Measurements from ENCODE around the gene PYHIN1. TPM values are rescaled to one million over a fixed set of nuclear protein-coding genes. Genes with fewer than 3 reads are reported as not detected.

PYHIN1 gene
- total RNA-seq (2014; rRNA removed; shearing (Covaris generic)) = not detected in 2 replicates

GRCh38 chr1:158931055-158931737 is at the start of gene PYHIN1:
Gene PYHIN1, plus strand, starts transcription at chr1:158931552. Its CDS starts 5,359 bp downstream, at chr1:158936911.
- no peak for DNase-seq (ENCODE audit: low read depth)

- DNase-seq (ENCODE audit: low read depth) = no peak
Measured at GRCh38 chr1:158893654-158894053, 37.7 kb upstream of the PYHIN1 start.

- DNase-seq (ENCODE audit: low read depth) = no peak
Measured at GRCh38 chr1:158898722-158899121, 32.6 kb upstream of the PYHIN1 start.

DNA sequence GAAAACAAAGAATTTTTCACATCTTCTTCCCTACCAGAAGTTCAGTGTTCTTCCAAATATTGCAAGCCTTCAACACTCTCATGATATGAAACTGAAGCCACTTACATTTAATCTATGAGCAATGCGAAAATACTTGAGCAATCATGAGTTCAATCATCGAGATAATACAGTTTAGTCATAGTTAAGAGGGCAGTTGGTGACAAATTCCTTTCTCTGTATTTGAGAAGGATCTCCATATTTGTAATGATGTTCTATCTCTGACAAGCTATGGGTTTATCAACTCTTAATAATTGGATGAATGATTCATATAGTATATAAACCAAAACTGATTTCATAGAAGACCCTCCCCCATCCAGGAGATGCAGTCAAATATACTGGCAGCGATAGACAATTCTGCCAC is 29.7 kb upstream of the PYHIN1 start:
- DNase-seq (ENCODE audit: low read depth) = no peak

GRCh38 chr1:158916085-158916484 is 15.3 kb upstream of the PYHIN1 start:
- no peak for DNase-seq (ENCODE audit: low read depth)

DNA sequence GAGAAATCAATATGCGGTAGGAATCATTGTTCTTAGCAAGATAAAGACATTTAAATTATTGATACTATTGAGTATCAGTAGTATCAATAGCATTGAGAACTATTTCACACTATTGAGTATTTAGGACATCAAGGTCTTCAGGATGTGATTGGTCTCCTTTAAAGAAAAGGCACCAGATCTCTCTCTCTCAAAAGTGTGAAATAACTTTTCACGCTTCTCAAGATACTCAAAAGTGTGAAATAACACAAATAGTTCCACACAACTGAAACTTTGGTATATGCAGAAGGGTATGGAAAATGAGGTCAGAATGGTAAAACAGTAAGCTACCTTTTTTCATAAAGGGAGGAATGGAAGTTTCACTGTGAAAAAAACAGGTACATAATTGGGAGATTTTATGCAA is 6.7 kb upstream of the PYHIN1 start:
- DNase-seq (ENCODE audit: low read depth) = no peak

- no peak for DNase-seq (ENCODE audit: low read depth)
Measured at GRCh38 chr1:158930504-158930903, 848 bp upstream of the PYHIN1 start.

GRCh38 chr1:158932171-158932570 is 819 bp downstream of the PYHIN1 start:
- no peak for DNase-seq (ENCODE audit: low read depth)

- DNase-seq (ENCODE audit: low read depth) = no peak
Measured at GRCh38 chr1:158933621-158934020, 2.3 kb downstream of the PYHIN1 start.

DNA sequence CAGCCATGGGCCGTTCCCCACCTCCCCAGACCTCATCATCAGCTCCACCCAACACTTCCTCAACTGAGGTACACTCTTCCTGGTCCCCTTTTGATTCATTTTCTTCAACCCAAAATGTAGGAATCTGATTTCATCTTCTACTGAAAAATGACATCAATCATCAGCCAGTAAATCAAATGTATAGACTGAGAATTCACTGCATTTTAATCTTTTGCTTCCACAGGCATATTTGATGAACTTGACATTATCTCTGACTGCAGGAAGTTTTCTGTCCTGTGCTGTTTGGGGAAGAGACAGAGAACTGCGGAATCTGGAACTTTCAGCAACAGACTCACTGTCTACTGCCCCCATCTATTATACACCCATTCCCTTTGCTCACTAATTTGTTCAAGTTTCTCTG is 7.8 kb downstream of the PYHIN1 start:
- DNase-seq (ENCODE audit: low read depth) = no peak

GRCh38 chr1:158941317-158941716 is 10.0 kb downstream of the PYHIN1 start:
- DNase-seq (ENCODE audit: low read depth) = no peak

- DNase-seq (ENCODE audit: low read depth) = no peak
Measured at GRCh38 chr1:158942490-158942889, 11.1 kb downstream of the PYHIN1 start.

- DNase-seq (ENCODE audit: low read depth) = peak; percentile 5
Measured at GRCh38 chr1:158943059-158943458, 11.7 kb downstream of the PYHIN1 start.

- DNase-seq (ENCODE audit: low read depth) = no peak
Measured at GRCh38 chr1:158945061-158945460, 13.7 kb downstream of the PYHIN1 start.

DNA sequence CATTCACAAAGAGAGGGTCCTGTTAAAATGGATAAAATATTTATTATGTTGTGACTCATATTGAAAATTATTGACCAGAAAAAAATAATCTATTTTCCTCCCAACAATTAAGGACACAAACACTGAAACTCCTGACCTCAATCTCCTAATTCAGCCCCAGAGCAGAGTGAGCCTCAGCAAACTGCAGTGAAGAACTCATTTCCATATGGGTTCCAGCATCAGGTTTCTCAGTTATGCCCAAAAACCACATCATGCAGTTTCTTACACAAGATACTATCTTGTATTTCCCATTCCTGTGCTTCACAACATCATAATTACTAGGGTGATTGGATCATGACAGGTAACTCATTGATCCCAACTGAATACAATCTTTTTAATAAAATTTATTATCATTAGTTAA is 15.4 kb downstream of the PYHIN1 start:
- no peak for DNase-seq (ENCODE audit: low read depth)

GRCh38 chr1:158951956-158952355 is 20.6 kb downstream of the PYHIN1 start:
- no peak for DNase-seq (ENCODE audit: low read depth)

DNA sequence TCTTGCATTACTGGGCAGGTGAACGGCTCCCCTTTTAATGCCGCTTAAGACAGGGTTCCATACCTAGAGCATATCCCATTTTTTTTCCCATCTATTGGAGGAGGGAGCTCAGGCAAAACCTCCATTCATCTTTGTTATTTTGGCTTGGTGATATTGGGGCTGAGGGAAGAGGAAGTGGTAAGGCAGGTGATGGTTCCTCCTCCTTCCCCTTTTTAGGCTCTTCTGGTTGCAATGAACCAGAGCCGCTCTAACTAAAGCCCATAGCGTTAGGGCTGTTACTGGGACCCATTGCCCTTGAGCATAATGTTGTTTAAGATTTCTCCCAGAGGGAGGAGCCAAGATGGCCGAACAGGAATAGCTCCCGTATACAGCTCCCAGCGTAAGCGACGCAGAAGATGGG is 21.1 kb downstream of the PYHIN1 start:
- DNase-seq (ENCODE audit: low read depth) = no peak

DNA sequence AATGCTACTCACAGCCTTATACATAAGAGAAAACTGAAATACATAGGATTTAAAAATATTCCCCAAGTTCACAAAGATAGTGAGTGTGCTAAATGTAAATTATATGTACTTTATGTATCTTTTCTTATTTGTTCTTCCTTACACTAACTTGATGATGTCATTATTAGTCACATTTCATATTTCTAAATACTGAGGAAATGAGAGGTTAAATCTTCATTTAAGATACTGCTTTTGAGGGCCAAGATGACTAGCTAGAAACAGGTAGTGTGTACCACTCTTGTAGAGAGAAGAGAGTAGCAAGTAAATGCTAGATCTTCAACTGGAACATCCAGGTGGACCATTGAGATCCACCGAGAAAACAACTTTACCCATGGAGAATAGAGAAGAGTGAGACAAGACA is 29.8 kb downstream of the PYHIN1 start:
- DNase-seq (ENCODE audit: low read depth) = no peak

- DNase-seq (ENCODE audit: low read depth) = no peak
Measured at GRCh38 chr1:158962983-158963382, 31.6 kb downstream of the PYHIN1 start.

GRCh38 chr1:158969166-158969565 is 37.8 kb downstream of the PYHIN1 start:
- no peak for DNase-seq (ENCODE audit: low read depth)

DNA sequence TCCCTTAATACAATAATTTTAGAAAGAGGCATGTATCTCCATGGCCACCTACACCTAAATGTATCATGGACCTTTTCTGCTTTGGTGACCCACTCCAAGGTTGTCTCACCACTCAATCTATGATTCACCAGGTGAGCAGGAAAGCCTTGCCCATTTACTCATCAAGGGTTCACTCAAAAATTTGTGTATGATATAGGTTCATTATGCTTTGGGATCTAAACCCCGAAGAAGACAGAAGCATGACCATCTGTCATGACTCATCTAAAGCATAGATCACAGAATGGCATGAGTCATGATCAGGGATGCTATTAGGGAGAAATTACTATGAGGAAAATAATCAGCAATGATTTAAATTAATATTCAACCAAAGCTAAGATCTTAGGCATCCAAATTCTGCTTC is 38.5 kb downstream of the PYHIN1 start:
- peak; percentile 3 for DNase-seq (ENCODE audit: low read depth)

DNA sequence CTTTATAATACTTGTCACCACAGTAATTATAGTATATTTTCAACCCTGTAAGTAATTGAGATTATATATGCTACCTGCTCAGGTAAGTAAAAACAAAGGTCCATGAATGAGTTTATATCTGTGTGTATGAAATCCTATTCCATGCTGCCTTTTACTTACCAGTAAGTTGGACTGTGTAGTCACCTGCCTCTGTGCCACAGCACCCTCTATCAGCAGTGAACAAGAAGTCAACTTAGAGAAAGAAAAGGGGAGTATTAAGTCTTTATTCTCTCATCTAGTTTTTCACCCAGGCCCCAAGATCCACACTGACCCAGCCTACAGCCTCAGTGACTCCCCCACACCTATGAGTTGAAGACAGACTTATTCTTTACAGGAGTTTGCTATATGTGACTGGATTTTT is 41.5 kb downstream of the PYHIN1 start:
- no peak for DNase-seq (ENCODE audit: low read depth)

- no peak for DNase-seq (ENCODE audit: low read depth)
Measured at GRCh38 chr1:158976219-158976618, 44.9 kb downstream of the PYHIN1 start.

GRCh38 chr1:158978730-158979129 is 47.4 kb downstream of the PYHIN1 start:
- no peak for DNase-seq (ENCODE audit: low read depth)

Data from M059J (cell line).